ENCODE measurements around the gene IPCEF1. TPM values are rescaled to one million over a fixed set of nuclear protein-coding genes. Genes with fewer than 3 reads are reported as not detected.
A peak's percentile ranks its signal among the peaks of the same experiment; 100 is the strongest.

Gene IPCEF1
- total RNA-seq, 4 donors from 2014 or later = 34.4 to 86.4 (median 73.6) TPM

DNA sequence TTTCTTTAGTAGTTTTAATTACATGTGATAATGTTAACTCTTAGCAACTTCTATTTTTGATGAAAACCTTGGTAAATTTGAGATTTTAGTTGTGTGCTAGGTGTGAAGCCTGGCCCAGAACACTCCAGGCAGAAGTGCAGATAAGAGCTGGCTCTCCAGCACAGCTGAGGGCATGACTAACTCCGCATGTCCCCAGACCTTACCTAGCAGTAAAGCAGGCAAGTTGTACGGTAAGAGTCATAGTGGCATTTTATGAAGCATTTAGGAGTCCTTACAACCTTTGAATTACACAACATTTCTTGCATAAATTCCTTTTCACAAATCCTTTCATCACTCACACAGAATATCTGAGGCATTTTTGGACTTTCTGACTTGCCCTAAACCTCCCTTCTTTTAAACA is 250.4 kb downstream of the IPCEF1 start:
- WGBS, 2 donors = 42 to 55% methylated on average over 2 of the region's 2 CpGs
- Histone ChIP-seq H3K27ac (no peak overlapping the region), H3K36me3 (no peaks in the 10 kb centered on the region), H3K9me3 (peaks cover 4% of the 10 kb centered on the region), H3K4me1 (no peaks in the 10 kb centered on the region), H3K4me3 (replicated peaks in 1 of 3) (no peak overlapping the region), H3K27me3 (no peaks in the 10 kb centered on the region)
- intact Hi-C loops (cut with DNase I) = no loop called here
- no peak for TF ChIP-seq POLR2A (IDR thresholded peaks at IDR 0.05)
- TF ChIP-seq, protein P1, sequence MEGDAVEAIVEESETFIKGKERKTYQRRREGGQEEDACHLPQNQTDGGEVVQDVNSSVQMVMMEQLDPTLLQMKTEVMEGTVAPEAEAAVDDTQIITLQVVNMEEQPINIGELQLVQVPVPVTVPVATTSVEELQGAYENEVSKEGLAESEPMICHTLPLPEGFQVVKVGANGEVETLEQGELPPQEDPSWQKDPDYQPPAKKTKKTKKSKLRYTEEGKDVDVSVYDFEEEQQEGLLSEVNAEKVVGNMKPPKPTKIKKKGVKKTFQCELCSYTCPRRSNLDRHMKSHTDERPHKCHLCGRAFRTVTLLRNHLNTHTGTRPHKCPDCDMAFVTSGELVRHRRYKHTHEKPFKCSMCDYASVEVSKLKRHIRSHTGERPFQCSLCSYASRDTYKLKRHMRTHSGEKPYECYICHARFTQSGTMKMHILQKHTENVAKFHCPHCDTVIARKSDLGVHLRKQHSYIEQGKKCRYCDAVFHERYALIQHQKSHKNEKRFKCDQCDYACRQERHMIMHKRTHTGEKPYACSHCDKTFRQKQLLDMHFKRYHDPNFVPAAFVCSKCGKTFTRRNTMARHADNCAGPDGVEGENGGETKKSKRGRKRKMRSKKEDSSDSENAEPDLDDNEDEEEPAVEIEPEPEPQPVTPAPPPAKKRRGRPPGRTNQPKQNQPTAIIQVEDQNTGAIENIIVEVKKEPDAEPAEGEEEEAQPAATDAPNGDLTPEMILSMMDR (IDR thresholded peaks at IDR 0.05) = no peak
- peak in 1 of 2 donors; percentile 4 for DNase-seq

Other genes with a start within 250 kb of the IPCEF1 start
- 1 to 10 TPM; 4.5 to 7.8 (median 7.0) TPM for gene CNKSR3, start 153.9 kb upstream of the IPCEF1 start, total RNA-seq

All from thyroid gland (tissue), 4 donors.